ENCODE data around the gene AVPR1A.

The AVPR1A gene

DNA sequence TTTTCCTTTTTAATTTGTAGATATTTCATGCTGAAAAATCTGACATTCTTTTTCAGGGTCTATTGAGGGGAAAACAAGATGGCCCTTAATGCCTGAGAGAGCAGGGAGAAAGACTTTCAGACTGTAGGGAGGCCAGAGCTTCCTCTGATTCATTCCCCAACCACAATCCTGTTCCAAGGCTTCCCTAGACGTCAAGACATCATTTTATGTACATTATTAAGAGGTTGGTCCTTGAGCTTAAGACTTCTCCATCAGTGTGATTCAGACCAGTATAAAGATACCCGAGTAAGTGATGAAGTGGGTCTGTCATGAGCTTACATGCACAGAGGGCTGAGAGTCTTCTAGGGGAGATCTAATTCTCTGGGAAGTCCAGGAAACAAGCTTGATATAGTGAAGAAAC is 57.3 kb downstream of the AVPR1A start:
- DNase-seq: peak; percentile 8

DNA sequence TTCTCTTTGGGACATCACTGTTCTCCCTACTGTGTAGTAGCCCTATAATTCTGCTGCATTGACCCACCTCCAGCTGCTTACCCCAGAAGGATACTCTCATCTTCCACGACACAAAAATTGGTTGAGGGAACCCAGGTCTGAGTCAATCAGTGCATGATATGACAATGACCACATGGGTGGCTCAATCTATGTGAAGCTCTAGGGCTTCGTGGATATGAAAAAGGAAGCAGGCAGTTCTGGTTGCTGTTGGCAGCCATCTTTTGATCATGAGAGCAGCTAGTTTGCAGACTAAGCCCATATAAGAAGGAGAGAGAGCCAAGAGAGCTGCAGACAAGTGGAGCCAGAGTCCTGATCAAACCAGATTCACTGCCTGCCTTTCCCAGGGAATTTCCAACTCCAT is 57.9 kb downstream of the AVPR1A start:
- no peak for DNase-seq

All from fibroblast of skin of right quadriceps (primary cell).